ENCODE data around the gene GAGE12J.
"Not testable (repeated sequence)": the region's sequence is repeated elsewhere in the genome, so short reads cannot be mapped to it uniquely, and the experiment has no call there.

The GAGE12J gene

DNA sequence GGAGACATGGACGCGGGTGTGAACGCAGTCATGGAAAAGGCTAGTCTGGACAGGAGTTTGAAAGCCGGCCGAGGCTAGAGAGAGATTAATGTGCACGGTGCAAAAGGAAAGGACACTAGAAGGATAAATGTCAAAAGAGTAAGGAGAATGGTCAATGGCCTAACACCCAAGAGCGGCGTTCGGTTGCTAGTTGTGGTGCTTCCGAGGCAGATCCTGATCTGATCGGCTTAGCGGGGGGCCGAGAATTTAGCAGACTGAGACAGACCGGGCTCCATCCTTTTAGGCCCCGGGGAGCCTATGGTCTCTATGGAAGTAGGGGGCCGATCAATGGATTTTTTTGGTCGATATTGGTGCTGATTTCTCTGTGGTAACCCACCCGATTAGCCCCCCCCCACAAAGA lies 11.5 kb upstream of the GAGE12J start:
- DNase-seq (ENCODE audit: low read depth): no peak

DNA sequence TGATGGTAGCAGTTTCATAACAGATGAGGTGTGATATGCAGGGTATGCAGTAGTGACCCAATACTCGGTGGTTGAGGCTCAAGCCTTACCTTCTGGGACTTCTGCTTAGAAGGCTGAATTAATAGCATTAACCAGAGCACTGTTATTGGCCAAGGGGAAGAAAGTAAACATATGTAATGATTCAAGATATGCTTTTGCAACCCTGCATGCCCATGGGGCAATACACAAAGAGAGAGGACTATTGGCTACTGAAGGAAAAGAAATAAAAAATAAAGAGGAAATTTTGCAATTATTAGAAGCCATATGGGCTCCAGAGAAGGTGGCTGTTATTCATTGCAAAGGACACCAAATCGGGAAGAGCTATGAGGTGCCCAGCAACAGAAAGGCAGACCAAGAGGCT lies 9.7 kb upstream of the GAGE12J start:
- DNase-seq (ENCODE audit: low read depth): no peak

GRCh38 chrX:49316085-49316484 lies 5.8 kb upstream of the GAGE12J start:
- no peak for DNase-seq (ENCODE audit: low read depth)

GRCh38 chrX:49322266-49322665 lies 429 bp downstream of the GAGE12J start:
- DNase-seq (ENCODE audit: low read depth): not testable (repeated sequence)

DNA sequence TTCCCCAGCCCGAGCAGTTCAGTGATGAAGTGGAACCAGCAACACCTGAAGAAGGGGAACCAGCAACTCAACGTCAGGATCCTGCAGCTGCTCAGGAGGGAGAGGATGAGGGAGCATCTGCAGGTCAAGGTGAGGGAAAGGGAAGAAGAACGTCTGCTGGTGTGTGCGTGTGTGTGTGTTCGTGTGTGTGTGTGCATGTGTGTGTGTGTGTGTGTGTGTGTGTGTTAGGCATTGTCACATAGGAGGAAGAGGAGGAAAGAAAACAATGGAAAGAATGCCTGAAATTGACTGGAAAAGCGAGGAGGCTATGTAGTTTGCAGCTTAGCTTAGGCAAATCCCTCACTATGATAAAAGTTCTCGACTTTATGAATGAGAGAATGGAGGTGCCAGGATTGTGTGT lies 1.9 kb downstream of the GAGE12J start:
- DNase-seq (ENCODE audit: low read depth): not testable (repeated sequence)

- DNase-seq (ENCODE audit: low read depth): not testable (repeated sequence)
Observed at GRCh38 chrX:49330421-49330820, 8.6 kb downstream of the GAGE12J start.

GRCh38 chrX:49331282-49331681 lies 9.4 kb downstream of the GAGE12J start, which contains the start of gene GAGE13:
Gene GAGE13, plus strand, starts transcription at chrX:49331582. Its CDS starts 1,156 bp downstream, at chrX:49332738.
- DNase-seq (ENCODE audit: low read depth): not testable (repeated sequence)

GRCh38 chrX:49331841-49332240 lies 10.0 kb downstream of the GAGE12J start:
- DNase-seq (ENCODE audit: low read depth): not testable (repeated sequence)

- DNase-seq (ENCODE audit: low read depth): not testable (repeated sequence)
Observed at GRCh38 chrX:49341449-49341848, 19.6 kb downstream of the GAGE12J start.

DNA sequence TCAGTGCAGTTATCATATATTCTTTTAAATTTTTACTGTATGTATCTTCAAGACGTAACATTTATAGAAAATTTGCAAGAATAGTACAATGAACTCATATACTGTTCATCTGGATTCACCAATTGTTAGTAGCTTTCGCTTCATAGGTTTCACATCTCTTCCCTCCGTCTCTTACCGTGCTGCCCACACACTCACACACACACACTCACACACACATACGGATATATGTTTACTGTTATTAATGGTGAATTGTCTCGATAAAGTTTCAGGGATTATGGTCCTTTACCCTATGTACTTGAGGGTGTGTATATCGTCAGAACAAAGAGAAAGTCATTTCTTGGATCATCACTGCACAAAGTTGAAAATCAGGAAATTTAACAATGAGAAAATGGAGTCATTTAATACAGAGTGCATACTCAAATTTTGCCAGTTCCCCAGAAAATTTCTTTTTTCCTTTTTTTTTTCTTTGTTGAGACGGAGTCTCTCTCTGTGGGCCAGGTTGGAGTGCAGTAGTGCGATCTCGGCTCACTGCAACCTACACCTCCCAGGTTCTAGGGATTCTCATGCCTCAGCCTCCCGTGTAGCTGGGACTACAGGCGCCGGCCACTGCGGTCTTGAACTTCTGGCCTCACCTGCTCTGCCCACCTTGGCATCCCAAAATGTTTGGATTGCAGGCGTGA lies 22.8 kb downstream of the GAGE12J start:
- not testable (repeated sequence) for DNase-seq (ENCODE audit: low read depth)

DNA sequence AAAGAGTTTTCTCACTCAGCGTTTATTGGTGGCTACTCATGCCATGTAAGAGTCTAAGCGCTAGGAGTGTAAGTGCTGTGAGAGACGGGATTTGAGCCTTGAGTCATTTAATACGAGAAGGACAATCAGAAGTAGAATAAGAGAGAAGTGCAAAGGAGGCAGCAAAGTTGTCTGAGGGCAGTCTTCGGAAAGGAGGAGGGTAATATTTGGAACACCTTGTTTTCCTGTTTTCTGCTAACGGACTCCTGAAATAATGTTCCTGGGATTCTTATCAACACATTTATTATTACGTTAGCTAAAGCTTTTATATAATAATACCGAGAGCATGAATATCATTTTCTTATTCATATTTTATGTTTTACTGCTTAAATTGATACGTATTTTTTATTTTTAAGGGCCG lies 23.6 kb downstream of the GAGE12J start:
- DNase-seq (ENCODE audit: low read depth): not testable (repeated sequence)

DNA sequence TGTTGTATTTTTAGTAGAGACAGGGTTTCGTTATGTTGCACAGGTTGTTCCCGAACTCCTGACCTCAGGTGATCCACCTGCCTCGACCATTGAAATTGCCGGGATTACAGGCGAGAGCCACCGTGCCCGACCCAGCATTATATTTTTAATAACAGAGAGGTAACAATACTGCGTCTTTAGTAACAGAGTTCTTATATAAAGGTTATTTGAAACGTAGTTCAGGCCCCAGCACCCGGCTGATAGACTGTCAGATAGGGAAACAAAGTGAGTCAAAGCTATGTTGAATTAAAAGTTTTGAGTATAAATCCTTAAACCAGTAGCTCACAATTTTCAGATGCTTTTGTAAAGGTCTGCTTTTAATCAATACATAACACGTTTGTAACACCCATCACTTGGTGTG lies 24.3 kb downstream of the GAGE12J start:
- not testable (repeated sequence) for DNase-seq (ENCODE audit: low read depth)
